HS-5 (cell line): ENCODE results near the gene INTS1.

ENCODE experiments used
- DNase-seq: peaks from one replicate; pipeline ENCODE4 v3.0.0-alpha.2; 2012; ENCODE audit warnings: low read depth

Gene INTS1

GRCh38 chr7:1489336-1489735 is 14.9 kb downstream of the INTS1 start:
- DNase-seq = no peak

- no peak for DNase-seq
Measured at GRCh38 chr7:1488016-1488415, 16.2 kb downstream of the INTS1 start.

GRCh38 chr7:1487466-1487865 is 16.7 kb downstream of the INTS1 start:
- DNase-seq = no peak

GRCh38 chr7:1486571-1486970 is 17.6 kb downstream of the INTS1 start:
- DNase-seq = no peak

GRCh38 chr7:1485156-1485555 is 19.0 kb downstream of the INTS1 start:
- DNase-seq = no peak

GRCh38 chr7:1484569-1484968 is 19.6 kb downstream of the INTS1 start:
- DNase-seq = no peak

GRCh38 chr7:1483536-1484505 is 20.4 kb downstream of the INTS1 start:
- DNase-seq = no peak

GRCh38 chr7:1483079-1483478 is 21.1 kb downstream of the INTS1 start:
- no peak for DNase-seq

GRCh38 chr7:1481300-1481699 is 22.9 kb downstream of the INTS1 start:
- DNase-seq = no peak

- DNase-seq = no peak
Measured at GRCh38 chr7:1480670-1481069, 23.5 kb downstream of the INTS1 start.

GRCh38 chr7:1479287-1479686 is 24.9 kb downstream of the INTS1 start:
- no peak for DNase-seq

GRCh38 chr7:1478480-1478879 is 25.7 kb downstream of the INTS1 start:
- DNase-seq = no peak

- DNase-seq = no peak
Measured at GRCh38 chr7:1476859-1477258, 27.3 kb downstream of the INTS1 start.

GRCh38 chr7:1475991-1476390 is 28.2 kb downstream of the INTS1 start:
- DNase-seq = no peak

- DNase-seq = no peak
Measured at GRCh38 chr7:1475393-1475792, 28.8 kb downstream of the INTS1 start.

- DNase-seq = no peak
Measured at GRCh38 chr7:1474736-1475135, 29.5 kb downstream of the INTS1 start.

- no peak for DNase-seq
Measured at GRCh38 chr7:1473864-1474512, 30.2 kb downstream of the INTS1 start.

GRCh38 chr7:1470901-1471300 is 33.3 kb downstream of the INTS1 start:
- DNase-seq = no peak

- no peak for DNase-seq
Measured at GRCh38 chr7:1468643-1469298, 35.4 kb downstream of the INTS1 start.

- DNase-seq = no peak
Measured at GRCh38 chr7:1468203-1468602, 36.0 kb downstream of the INTS1 start.

- no peak for DNase-seq
Measured at GRCh38 chr7:1466524-1467271, 37.5 kb downstream of the INTS1 start.

GRCh38 chr7:1464694-1465093 is 39.5 kb downstream of the INTS1 start:
- no peak for DNase-seq
